ENCODE data around the gene CIAO3. TPM values are rescaled to one million over a fixed set of nuclear protein-coding genes. Genes with fewer than 3 reads are reported as not detected.

Gene CIAO3
- total RNA-seq, 1 experiment from 2014 or later = 50.9 TPM

GRCh38 chr16:781346-782010 is 40.7 kb upstream of the CIAO3 start:
- Mint-ChIP-seq H3K4me3 (no peak overlapping the region), H3K4me1 (no peaks in the 10 kb centered on the region)
- POLR2A ChIA-PET = no interaction called here

GRCh38 chr16:780296-780695 is 39.5 kb upstream of the CIAO3 start:
- Mint-ChIP-seq H3K36me3 (no peaks in the 10 kb centered on the region), H3K4me1 (no peaks in the 10 kb centered on the region), H3K9me3 (no peaks in the 10 kb centered on the region), H3K4me3 (no peak overlapping the region), H3K27me3 (ENCODE audit: low read depth) (no peaks in the 10 kb centered on the region), H3K27ac (no peak overlapping the region)
- DNase-seq (ENCODE audit: low spot score) (no peak), ATAC-seq (no peak)
- POLR2A ChIA-PET = no interaction called here
- CTCF ChIA-PET = interaction anchor here (0.6 kb wide), 1 partner anchor 1191 kb away, joined by 3 read pairs; no protein-coding TSS in a partner anchor
- TF ChIP-seq FOXP4 (CRISPR knock-in tag; IDR thresholded peaks at IDR 0.05) = no peak
- no peak for TF ChIP-seq NR2C2 (CRISPR knock-in tag; IDR thresholded peaks at IDR 0.05)
- no peak for TF ChIP-seq ESRRA (CRISPR knock-in tag; IDR thresholded peaks at IDR 0.05; ENCODE audit: borderline replicate concordance)
- TF ChIP-seq MLX (CRISPR knock-in tag; IDR thresholded peaks at IDR 0.05) = no peak
- no peak for TF ChIP-seq NR3C1 (CRISPR knock-in tag; conservative IDR thresholded peaks at IDR 0.05; ENCODE audit: low read depth)
- no peak for TF ChIP-seq ZNF281 (CRISPR knock-in tag; IDR thresholded peaks at IDR 0.05)
- TF ChIP-seq IRF2 (CRISPR knock-in tag; IDR thresholded peaks at IDR 0.05; ENCODE audit: borderline replicate concordance, low read depth) = no peak
- TF ChIP-seq TEAD4 (CRISPR knock-in tag; IDR thresholded peaks at IDR 0.05) = no peak
- no peak for TF ChIP-seq HMGA2 (CRISPR knock-in tag; IDR thresholded peaks at IDR 0.05)
- TF ChIP-seq MYBL2 (CRISPR knock-in tag; IDR thresholded peaks at IDR 0.05) = no peak
- TF ChIP-seq SMAD4 (CRISPR knock-in tag; IDR thresholded peaks at IDR 0.05) = no peak
- TF ChIP-seq ETV6 (CRISPR knock-in tag; IDR thresholded peaks at IDR 0.05) = no peak
- no peak for TF ChIP-seq OVOL2 (CRISPR knock-in tag; IDR thresholded peaks at IDR 0.05; ENCODE audit: borderline replicate concordance)
- TF ChIP-seq ZNF317 (CRISPR knock-in tag; IDR thresholded peaks at IDR 0.05; ENCODE audit: borderline replicate concordance, low read depth) = no peak

More at GRCh38 chr16:781346-782010, 40.7 kb upstream of the CIAO3 start:
- Mint-ChIP-seq H3K27me3 (ENCODE audit: low read depth) (no peaks in the 10 kb centered on the region), H3K27ac (no peak overlapping the region), H3K36me3 (no peaks in the 10 kb centered on the region), H3K9me3 (no peaks in the 10 kb centered on the region)
- TF ChIP-seq USF2 (CRISPR knock-in tag; IDR thresholded peaks at IDR 0.05) (no peak), NFYB (CRISPR knock-in tag; conservative IDR thresholded peaks at IDR 0.05; ENCODE audit: low read depth) (no peak), GTF2I (CRISPR knock-in tag; conservative IDR thresholded peaks at IDR 0.05) (no peak), FOXJ3 (CRISPR knock-in tag; IDR thresholded peaks at IDR 0.05; ENCODE audit: borderline replicate concordance) (no peak), JUN (CRISPR knock-in tag; IDR thresholded peaks at IDR 0.05) (no peak), CBFB (CRISPR knock-in tag; IDR thresholded peaks at IDR 0.05; ENCODE audit: low read depth) (no peak), ZNF263 (CRISPR knock-in tag; IDR thresholded peaks at IDR 0.05; ENCODE audit: low read depth) (no peak), ZNF396 (CRISPR knock-in tag; IDR thresholded peaks at IDR 0.05; ENCODE audit: borderline replicate concordance) (no peak), MLX (CRISPR knock-in tag; IDR thresholded peaks at IDR 0.05) (no peak), SMAD3 (CRISPR knock-in tag; IDR thresholded peaks at IDR 0.05; ENCODE audit: borderline replicate concordance) (no peak), CREM (CRISPR knock-in tag; IDR thresholded peaks at IDR 0.05) (no peak), USF1 (CRISPR knock-in tag; IDR thresholded peaks at IDR 0.05) (no peak), ZNF138 (CRISPR knock-in tag; conservative IDR thresholded peaks at IDR 0.05) (no peak)
- DNase-seq (ENCODE audit: low spot score) (no peak), ATAC-seq (no peak)
- CTCF ChIA-PET = interaction anchor here (1.0 to 1.2 kb wide), 2 partner anchors 42 to 60 kb away, joined by 3 read pairs; no protein-coding TSS in a partner anchor
